ENCODE measurements around the gene ULK1. TPM values are rescaled to one million over a fixed set of nuclear protein-coding genes. Genes with fewer than 3 reads are reported as not detected.

The ULK1 gene
- total and polyA plus RNA-seq, 2 of the 13 experiments (the other 11 are each of a cell fraction or from before 2014, with no cell fraction given) = 2.8 to 10.1 TPM

- TF ChIP-seq KLF15 (CRISPR knock-in tag; IDR thresholded peaks at IDR 0.05; ENCODE audit: borderline replicate concordance) = 0 out of 2 replicates have a peak, but pooled peaks have one; percentile 68
- TF ChIP-seq NR2F6 (IDR thresholded peaks at IDR 0.05) = peak; percentile 93
- peak; percentile 88 for TF ChIP-seq NR2F6 (CRISPR knock-in tag; IDR thresholded peaks at IDR 0.05)
- TF ChIP-seq TFDP2 (CRISPR knock-in tag; IDR thresholded peaks at IDR 0.05) = peak; percentile 90
- peak; percentile 30; the same call in 1 of the 2 replicates for TF ChIP-seq ATF3 (CRISPR knock-in tag; IDR thresholded peaks at IDR 0.05)
- TF ChIP-seq ARID4A (CRISPR knock-in tag; IDR thresholded peaks at IDR 0.05; ENCODE audit: borderline replicate concordance) = peak; percentile 97
- TF ChIP-seq PCBP1 (IDR thresholded peaks at IDR 0.05; ENCODE audit: borderline replicate concordance, low read depth, low read length) = 0 out of 2 replicates have a peak, but pooled peaks have one; percentile 20
- TF ChIP-seq ZNF770 (CRISPR knock-in tag; IDR thresholded peaks at IDR 0.05) = peak; percentile 18; the same call in 1 of the 2 replicates
- peak; percentile 45 for TF ChIP-seq TFE3 (CRISPR knock-in tag; IDR thresholded peaks at IDR 0.05)
- no peak; the same call in 1 of the 2 replicates for TF ChIP-seq ATF7-NPFF (CRISPR knock-in tag; IDR thresholded peaks at IDR 0.05; ENCODE audit: low read depth)
- peak; percentile 75; the same call in 1 of the 2 replicates for TF ChIP-seq NFKBIZ (CRISPR knock-in tag; IDR thresholded peaks at IDR 0.05)
- TF ChIP-seq ZBTB2 (CRISPR knock-in tag; IDR thresholded peaks at IDR 0.05; ENCODE audit: low read depth) = peak; percentile 33; the same call in 1 of the 2 replicates
- TF ChIP-seq ZNF414 (CRISPR knock-in tag; IDR thresholded peaks at IDR 0.05) = peak; percentile 85
- no peak for TF ChIP-seq ISL2 (CRISPR knock-in tag; IDR thresholded peaks at IDR 0.05)
- peak; percentile 35; the same call in 1 of the 2 replicates for TF ChIP-seq ZNF274 (CRISPR knock-in tag; IDR thresholded peaks at IDR 0.05)
These were observed 34.5 kb downstream of the ULK1 start, which contains the start of gene PUS1 (continued) for GRCh38 chr12:131928711-131929580.

All from HepG2 (cell line).